ENCODE measurements around the gene LRRC37B.
A peak's percentile ranks its signal among the peaks of the same experiment; 100 is the strongest.

Gene LRRC37B

GRCh38 chr17:32102172-32102571 lies 95.0 kb downstream of the LRRC37B start:
- DNase-seq (no peak), ATAC-seq (no peak)
- peak overlapping the region in 1 of 2 donors; percentile 54 for H3K27ac Mint-ChIP-seq
- H3K4me3 Mint-ChIP-seq, result no peak overlapping the region
- H3K9me3 Mint-ChIP-seq, result no peaks in the 10 kb centered on the region
- H3K4me1 Mint-ChIP-seq, result peaks cover 32% of the 10 kb centered on the region
- H3K27me3 Mint-ChIP-seq, result no peaks in the 10 kb centered on the region

DNA sequence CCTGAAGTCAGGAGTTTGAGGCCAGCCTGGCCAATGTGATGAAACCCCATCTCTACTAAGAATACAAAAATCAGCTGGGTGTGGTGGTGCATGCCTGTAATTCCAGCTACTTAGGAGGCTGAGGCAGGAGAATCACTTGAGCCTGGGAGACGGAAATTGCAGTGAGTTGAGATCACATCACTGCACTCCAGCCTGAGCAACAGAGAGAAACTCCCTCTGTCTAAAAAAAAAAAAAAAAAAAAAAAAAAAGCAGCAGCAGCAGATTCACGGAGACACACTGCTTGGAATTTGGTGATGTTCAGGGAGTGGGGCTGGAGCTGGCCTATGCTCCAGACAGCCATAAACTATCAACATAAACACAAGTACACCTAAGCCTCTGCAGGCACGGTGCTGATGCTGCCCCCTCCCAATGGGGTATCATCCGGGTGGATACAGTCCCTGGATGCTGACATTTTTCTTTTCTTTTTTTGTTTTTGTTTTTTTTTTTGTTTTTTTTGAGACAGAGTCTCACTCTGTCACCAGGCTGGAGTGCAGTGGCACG lies 95.5 kb downstream of the LRRC37B start:
- Mint-ChIP-seq H3K27ac (no peak overlapping the region), H3K9me3 (no peaks in the 10 kb centered on the region)
- DNase-seq, result no peak

More for the DNA sequence above, 95.5 kb downstream of the LRRC37B start:
- ATAC-seq, result no peak
- peaks cover 38% of the 10 kb centered on the region for H3K4me1 Mint-ChIP-seq
- H3K27me3 Mint-ChIP-seq, result no peaks in the 10 kb centered on the region
- no peak overlapping the region for H3K4me3 Mint-ChIP-seq

Data from stimulated activated naive CD8-positive, alpha-beta T cell treated with anti-CD3 and anti-CD28 coated beads, Interleukin-15, amount 100 ng/mL, for 72 hours (primary cell).